Fibroblast of mammary gland (primary cell): ENCODE data around the gene VWF.

Experiments used
- DNase-seq: peaks from one replicate; pipeline ENCODE4 v3.0.0-alpha.2; 2010; ENCODE audit warnings: low read depth
- H3K4me3 ChIP-seq: 2 replicates; pipeline ENCODE4 v1.5.1; 2011; ENCODE audit warnings: low read depth, mild to moderate bottlenecking, low read length, moderate library complexity; ENCODE audit not compliant: control insufficient read depth
- CTCF ChIP-seq: conservative IDR thresholded peaks from 2 replicates; pipeline ENCODE4 v1.5.1; 2011; ENCODE audit warnings: low read depth, low read length, inconsistent platforms; ENCODE audit not compliant: control insufficient read depth, insufficient read depth

Gene VWF

GRCh38 chr12:6116471-6117021, 7.9 kb downstream of the VWF start:
- H3K4me3 ChIP-seq: no peak overlapping the region
- DNase-seq: no peak
- no peak for TF ChIP-seq CTCF

GRCh38 chr12:6115389-6115788, 9.1 kb downstream of the VWF start:
- TF ChIP-seq CTCF: no peak
- H3K4me3 ChIP-seq: no peak overlapping the region
- no peak for DNase-seq

- H3K4me3 ChIP-seq: no peak overlapping the region
- DNase-seq: no peak
- no peak for TF ChIP-seq CTCF
Measured at GRCh38 chr12:6114476-6114870, 10.0 kb downstream of the VWF start.

GRCh38 chr12:6113691-6114475, 10.6 kb downstream of the VWF start:
- TF ChIP-seq CTCF: no peak
- no peak for DNase-seq
- no peak overlapping the region for H3K4me3 ChIP-seq

GRCh38 chr12:6112004-6112403, 12.5 kb downstream of the VWF start:
- DNase-seq: no peak
- no peak for TF ChIP-seq CTCF
- no peak overlapping the region for H3K4me3 ChIP-seq

- no peak for DNase-seq
- no peak for TF ChIP-seq CTCF
- H3K4me3 ChIP-seq: no peak overlapping the region
Measured at GRCh38 chr12:6110006-6110405, 14.5 kb downstream of the VWF start.
